ENCODE measurements around the gene PRKG2.
A peak's percentile ranks its signal among the peaks of the same experiment; 100 is the strongest.

PRKG2 gene

GRCh38 chr4:81152839-81153713 lies 61.9 kb downstream of the PRKG2 start:
- DNase-seq, result no peak

- DNase-seq, result no peak
Measured at GRCh38 chr4:81149976-81150375, 65.0 kb downstream of the PRKG2 start.

GRCh38 chr4:81148576-81148975 lies 66.4 kb downstream of the PRKG2 start:
- DNase-seq, result no peak

- DNase-seq, result no peak
Measured at GRCh38 chr4:81146466-81146865, 68.6 kb downstream of the PRKG2 start.

- DNase-seq, result no peak
Measured at GRCh38 chr4:81143183-81143582, 71.8 kb downstream of the PRKG2 start.

- DNase-seq, result peak; percentile 7
Measured at GRCh38 chr4:81142744-81143143, 72.3 kb downstream of the PRKG2 start.

GRCh38 chr4:81137894-81138293 lies 77.1 kb downstream of the PRKG2 start:
- DNase-seq, result no peak

- no peak for DNase-seq
Measured at GRCh38 chr4:81137446-81137845, 77.6 kb downstream of the PRKG2 start.

GRCh38 chr4:81136161-81136905 lies 78.7 kb downstream of the PRKG2 start:
- peak; percentile 43 for DNase-seq

- DNase-seq, result no peak
Measured at GRCh38 chr4:81135501-81135900, 79.5 kb downstream of the PRKG2 start.

GRCh38 chr4:81131563-81131962 lies 83.5 kb downstream of the PRKG2 start:
- DNase-seq, result no peak

GRCh38 chr4:81131066-81131465 lies 84.0 kb downstream of the PRKG2 start:
- DNase-seq, result no peak

GRCh38 chr4:81130569-81130968 lies 84.5 kb downstream of the PRKG2 start:
- DNase-seq, result no peak

- DNase-seq, result no peak
Measured at GRCh38 chr4:81120055-81120454, 95.0 kb downstream of the PRKG2 start.

- no peak for DNase-seq
Measured at GRCh38 chr4:81118086-81118485, 96.9 kb downstream of the PRKG2 start.

- no peak for DNase-seq
Measured at GRCh38 chr4:81116566-81116965, 98.5 kb downstream of the PRKG2 start.

GRCh38 chr4:81113024-81113423 lies 102.0 kb downstream of the PRKG2 start:
- DNase-seq, result no peak

GRCh38 chr4:81109356-81109755 lies 105.7 kb downstream of the PRKG2 start:
- DNase-seq, result no peak

GRCh38 chr4:81106150-81106549 lies 108.9 kb downstream of the PRKG2 start:
- DNase-seq, result no peak

- no peak for DNase-seq
Measured at GRCh38 chr4:81102107-81102506, 112.9 kb downstream of the PRKG2 start.

GRCh38 chr4:81096566-81096965 lies 118.5 kb downstream of the PRKG2 start:
- no peak for DNase-seq

GRCh38 chr4:81095389-81095788 lies 119.6 kb downstream of the PRKG2 start:
- no peak for DNase-seq

GRCh38 chr4:81093720-81094401 lies 121.2 kb downstream of the PRKG2 start:
- no peak for DNase-seq

GRCh38 chr4:81085979-81086378 lies 129.0 kb downstream of the PRKG2 start:
- no peak for DNase-seq

All from NCI-H226 (cell line).